GM10248 (cell line): ENCODE measurements around the gene SUGT1.
A peak's percentile ranks its signal among the peaks of the same experiment; 100 is the strongest.
"Not testable (repeated sequence)": the region's sequence is repeated elsewhere in the genome, so short reads cannot be mapped to it uniquely, and the experiment has no call there.

ENCODE experiments used
- CTCF ChIA-PET: fragments of 300-600 bp; sonication (Branson Sonifier 250); formaldehyde crosslinking; extraction: SDS; loops from one replicate; lab custom pipeline; 2021; ENCODE audit warnings: antibody characterized with exemption; lab: Yijun Ruan, JAX
- POLR2A ChIA-PET: fragments of 350-650 bp; sonication (Branson Sonifier 250); formaldehyde crosslinking; extraction: SDS; loops from one replicate; lab custom pipeline; 2020; ENCODE audit warnings: antibody characterized with exemption; lab: Yijun Ruan, JAX
- DNase-seq: peaks from one replicate; pipeline ENCODE4 v3.0.0; 2012; ENCODE audit errors: extremely low spot score
- CTCF ChIP-seq: IDR thresholded peaks from 2 replicates; pipeline ENCODE4 v1.5.1; 2012; ENCODE audit warnings: mild to moderate bottlenecking, low read depth; ENCODE audit errors: extremely low read depth, missing control alignments, control extremely low read depth

Gene SUGT1

GRCh38 chr13:52652196-52652979 lies at the start of gene SUGT1:
Gene SUGT1 (plus strand): TSS chr13:52652836. CDS start chr13:52652921, 85 bp downstream.
- ChIA-PET CTCF (interaction anchor here (0.9 to 6.3 kb wide), 19 partner anchors 8 to 316 kb away, joined by 3 to 55 read pairs (median 5); partner anchors contain the start of genes HNRNPA1L2 and VPS36), POLR2A (interaction anchor here (1.0 to 1.9 kb wide), 5 partner anchors 10 to 35 kb away, joined by 3 to 6 read pairs (median 5); no protein-coding TSS in a partner anchor)
- peak; percentile 47 for TF ChIP-seq CTCF

GRCh38 chr13:52603316-52603715 lies 49.3 kb upstream of the SUGT1 start:
- DNase-seq, CTCF ChIA-PET, POLR2A ChIA-PET: not testable (repeated sequence)

More at GRCh38 chr13:52652196-52652979, at the start of gene SUGT1:
- peak; percentile 91 for DNase-seq

GRCh38 chr13:52606126-52606525 lies 46.5 kb upstream of the SUGT1 start:
- POLR2A ChIA-PET, DNase-seq: not testable (repeated sequence)
- CTCF ChIA-PET: interaction anchor here (1.0 to 1.8 kb wide), 2 partner anchors 11 to 203 kb away, joined by 3 to 7 read pairs; no protein-coding TSS in a partner anchor

- CTCF ChIA-PET: interaction anchor here (1.0 to 2.7 kb wide), 3 partner anchors 10 to 202 kb away, joined by 3 to 10 read pairs (median 7); no protein-coding TSS in a partner anchor
- DNase-seq, POLR2A ChIA-PET: not testable (repeated sequence)
These were observed 45.8 kb upstream of the SUGT1 start for GRCh38 chr13:52606795-52607194.

- DNase-seq: not testable (repeated sequence)
- CTCF ChIA-PET: interaction anchor here (0.7 to 4.3 kb wide), 6 partner anchors 9 to 361 kb away, joined by 3 to 46 read pairs (median 8); partner anchors contain the start of gene SUGT1
These were observed 44.5 kb upstream of the SUGT1 start for GRCh38 chr13:52608184-52608583.

GRCh38 chr13:52609013-52609606 lies 43.5 kb upstream of the SUGT1 start:
- DNase-seq: peak; percentile 31
- CTCF ChIA-PET: interaction anchor here (0.6 to 4.3 kb wide), 15 partner anchors 8 to 636 kb away, joined by 3 to 46 read pairs (median 4); partner anchors contain the start of genes PCDH8 and SUGT1
- POLR2A ChIA-PET: not testable (repeated sequence)
- peak; percentile 49 for TF ChIP-seq CTCF

More at GRCh38 chr13:52608184-52608583, 44.5 kb upstream of the SUGT1 start:
- POLR2A ChIA-PET: not testable (repeated sequence)

- CTCF ChIA-PET: interaction anchor here (0.8 to 4.3 kb wide), 7 partner anchors 43 to 542 kb away, joined by 3 to 46 read pairs (median 4); partner anchors contain the start of gene SUGT1
- POLR2A ChIA-PET, DNase-seq: not testable (repeated sequence)
These were observed 42.5 kb upstream of the SUGT1 start for GRCh38 chr13:52610158-52610557.

- ChIA-PET POLR2A (no interaction called here), CTCF (interaction anchor here (2.5 to 3.0 kb wide), 3 partner anchors 7 to 353 kb away, joined by 10 to 13 read pairs (median 13); no protein-coding TSS in a partner anchor)
- DNase-seq: no peak
- no peak for TF ChIP-seq CTCF
These were observed 37.4 kb upstream of the SUGT1 start for GRCh38 chr13:52615134-52615801.
